Hindlimb muscle (tissue), 1 donor: ENCODE measurements around the gene PPP1R16B. TPM values are rescaled to one million over a fixed set of nuclear protein-coding genes. Genes with fewer than 3 reads are reported as not detected.
"Not testable (repeated sequence)": the region's sequence is repeated elsewhere in the genome, so short reads cannot be mapped to it uniquely, and the experiment has no call there.

Source experiments
- DNase-seq: peaks from one replicate; pipeline ENCODE4 v3.0.0-alpha.2; 2013
- polyA plus RNA-seq: library from polyadenylated mRNA; unstranded; fragments of 120-200 nt; gene quantifications from one replicate; pipeline ENCODE4 v1.2.1, GENCODE V29; 2013; ENCODE audit not compliant: insufficient read length

Gene PPP1R16B
- polyA plus RNA-seq, 1 donor: 3.7 TPM

DNA sequence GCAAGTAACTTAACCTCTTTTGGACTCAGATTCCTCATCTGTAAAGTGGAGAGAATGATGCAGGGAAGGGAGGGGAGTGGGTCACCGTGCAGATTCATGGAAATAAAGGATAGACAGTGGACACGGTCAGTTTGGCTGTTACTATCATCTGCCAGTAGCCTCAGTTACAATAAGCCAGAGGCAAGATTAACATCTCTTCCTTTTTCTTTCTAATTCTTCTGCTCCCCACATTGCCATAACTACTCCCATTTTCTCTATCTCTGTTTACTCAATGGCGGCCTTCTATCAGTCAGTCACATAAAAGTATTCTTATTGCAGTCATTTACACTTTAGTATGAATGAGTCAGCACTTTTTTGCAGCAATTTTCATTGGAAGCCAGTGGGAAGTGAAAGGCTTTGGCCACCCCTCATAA is 49.2 kb downstream of the PPP1R16B start:
- no peak for DNase-seq

DNA sequence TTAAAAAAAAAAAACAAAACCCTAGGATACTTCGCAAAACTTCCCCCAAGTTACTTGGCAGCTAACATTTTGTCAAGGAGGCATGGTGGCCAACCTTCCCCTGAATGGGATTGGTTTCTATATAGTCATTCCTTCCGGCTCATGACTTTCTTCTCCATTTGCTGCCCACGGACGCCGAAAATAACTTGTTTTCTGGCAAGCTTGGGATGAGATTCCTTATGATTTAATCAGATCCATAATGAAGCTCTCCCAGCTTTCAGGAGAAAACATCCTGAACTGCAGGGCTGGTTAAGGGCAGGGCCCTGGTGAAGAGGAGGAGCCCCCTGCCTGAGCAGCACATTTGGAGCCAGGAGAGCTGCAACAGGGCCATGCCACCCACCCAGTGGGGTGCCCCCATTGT is 49.9 kb downstream of the PPP1R16B start:
- DNase-seq: no peak

DNA sequence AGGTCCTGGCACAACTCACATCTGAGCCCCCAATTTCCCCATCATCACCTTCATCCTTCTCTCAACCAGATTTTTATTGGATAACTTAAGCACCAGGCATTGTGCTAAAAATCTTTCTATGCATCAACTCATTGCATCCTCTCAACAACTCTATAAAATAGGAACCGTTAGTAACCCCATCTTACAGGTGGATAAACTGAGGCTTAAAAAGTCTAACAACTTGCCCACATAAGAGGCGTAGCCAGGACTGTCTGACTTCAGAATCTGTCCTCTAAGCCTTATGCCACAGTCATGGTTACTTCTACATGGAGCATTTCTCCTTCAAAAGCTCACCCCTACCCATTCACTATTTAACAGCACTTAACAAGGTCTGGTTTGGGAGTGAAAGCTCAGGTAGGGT is 51.1 kb downstream of the PPP1R16B start:
- DNase-seq: no peak

DNA sequence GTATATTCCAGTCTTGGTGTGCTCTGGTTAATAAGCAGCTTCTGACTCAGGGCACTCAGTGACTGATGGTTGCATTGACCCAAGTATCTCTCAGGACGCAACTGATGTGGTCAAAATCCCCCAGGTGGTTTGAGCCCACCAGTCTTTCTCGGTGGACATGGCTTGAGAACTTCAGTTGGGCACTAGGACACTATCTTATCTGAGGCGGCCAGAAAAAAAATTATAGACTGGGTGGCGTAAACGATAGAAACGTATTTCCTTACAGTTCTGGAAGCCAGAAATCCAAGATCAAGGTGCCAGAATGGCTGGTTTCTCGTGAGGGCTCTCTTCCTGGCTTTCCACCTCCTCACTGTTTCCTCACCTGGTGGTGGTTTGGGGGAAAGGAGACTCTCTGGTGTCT is 52.2 kb downstream of the PPP1R16B start:
- DNase-seq: no peak

DNA sequence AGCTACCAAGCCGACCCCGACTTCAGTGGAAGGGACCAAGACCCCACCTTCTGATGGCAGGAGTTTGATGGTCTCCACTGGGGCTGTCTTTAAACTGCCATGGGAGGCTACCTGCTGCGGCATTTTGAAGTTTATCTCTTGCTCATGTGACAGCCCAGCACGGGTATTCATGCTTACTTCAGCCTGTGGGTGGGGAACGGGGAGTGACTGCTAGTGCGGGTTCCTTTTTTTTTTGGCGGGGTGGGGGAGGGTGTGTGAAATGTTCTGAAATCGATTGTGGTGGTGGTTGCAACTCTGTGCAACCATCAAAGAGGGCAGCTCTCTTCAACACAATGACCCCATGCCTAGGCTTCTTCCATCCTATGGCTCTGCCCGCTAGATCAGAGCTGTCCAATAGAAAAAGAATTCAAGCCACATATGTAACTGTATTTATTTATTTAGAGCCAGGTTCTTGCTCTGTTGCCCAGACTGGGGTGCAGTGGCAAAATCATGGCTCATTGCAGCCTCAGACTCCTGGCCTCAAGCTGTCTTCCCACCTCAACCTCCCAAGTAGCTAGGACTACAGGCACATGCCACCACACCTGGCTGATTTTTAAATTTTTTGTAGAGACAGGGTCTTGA is 53.7 kb downstream of the PPP1R16B start:
- DNase-seq: no peak

DNA sequence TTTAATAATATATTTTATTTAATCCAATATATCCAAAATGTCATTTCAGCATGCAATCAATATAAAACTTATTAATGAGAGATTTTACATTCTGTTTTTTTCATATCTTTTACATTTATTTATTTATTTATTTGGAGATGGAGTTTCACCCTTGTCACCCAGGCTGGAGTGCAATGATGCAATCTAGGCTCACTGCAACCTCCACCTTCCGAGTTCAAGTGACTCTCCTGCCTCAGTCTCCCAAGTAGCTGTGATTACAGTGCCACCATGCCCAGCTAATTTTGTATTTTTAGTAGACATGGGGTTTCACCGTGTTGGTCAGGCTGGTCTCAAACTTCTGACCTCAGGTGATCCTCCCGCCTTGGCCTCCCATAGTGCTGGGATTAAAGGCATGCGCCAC is 54.4 kb downstream of the PPP1R16B start:
- not testable (repeated sequence) for DNase-seq

DNA sequence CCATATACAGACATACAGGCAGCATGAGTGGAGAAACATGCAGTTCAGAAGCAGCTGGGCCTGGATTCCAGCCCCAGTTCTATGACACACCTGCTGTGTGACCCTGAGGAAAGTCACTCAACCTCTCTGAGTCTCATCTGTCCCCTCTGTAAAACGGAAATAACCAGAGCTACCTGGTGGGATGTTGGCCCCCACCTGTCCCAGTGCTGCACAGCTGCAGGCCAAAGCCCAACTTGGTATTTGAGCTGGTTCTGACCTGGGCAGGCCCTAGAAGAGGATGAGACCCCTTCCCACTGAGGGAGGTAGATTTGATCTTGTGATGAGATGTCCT is 55.5 kb downstream of the PPP1R16B start:
- no peak for DNase-seq

DNA sequence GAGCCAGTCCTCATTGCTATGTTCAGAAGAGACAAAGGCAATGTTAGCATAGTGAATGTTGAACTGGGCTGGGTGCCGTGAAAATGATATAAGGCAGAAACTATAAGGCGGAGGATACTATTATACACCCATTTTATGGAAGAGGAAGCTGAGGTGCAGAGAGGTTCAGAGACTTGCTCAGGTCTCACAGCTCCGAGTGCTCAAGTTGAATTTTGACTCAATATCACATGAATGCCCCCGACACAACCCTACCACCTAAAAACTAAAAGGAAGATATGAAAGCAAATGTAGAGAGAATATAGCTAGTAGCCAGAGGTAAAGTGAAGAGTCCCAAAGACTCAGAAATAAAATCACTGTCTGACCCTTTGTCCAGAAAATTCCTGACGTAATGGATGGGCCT is 56.7 kb downstream of the PPP1R16B start:
- no peak for DNase-seq

DNA sequence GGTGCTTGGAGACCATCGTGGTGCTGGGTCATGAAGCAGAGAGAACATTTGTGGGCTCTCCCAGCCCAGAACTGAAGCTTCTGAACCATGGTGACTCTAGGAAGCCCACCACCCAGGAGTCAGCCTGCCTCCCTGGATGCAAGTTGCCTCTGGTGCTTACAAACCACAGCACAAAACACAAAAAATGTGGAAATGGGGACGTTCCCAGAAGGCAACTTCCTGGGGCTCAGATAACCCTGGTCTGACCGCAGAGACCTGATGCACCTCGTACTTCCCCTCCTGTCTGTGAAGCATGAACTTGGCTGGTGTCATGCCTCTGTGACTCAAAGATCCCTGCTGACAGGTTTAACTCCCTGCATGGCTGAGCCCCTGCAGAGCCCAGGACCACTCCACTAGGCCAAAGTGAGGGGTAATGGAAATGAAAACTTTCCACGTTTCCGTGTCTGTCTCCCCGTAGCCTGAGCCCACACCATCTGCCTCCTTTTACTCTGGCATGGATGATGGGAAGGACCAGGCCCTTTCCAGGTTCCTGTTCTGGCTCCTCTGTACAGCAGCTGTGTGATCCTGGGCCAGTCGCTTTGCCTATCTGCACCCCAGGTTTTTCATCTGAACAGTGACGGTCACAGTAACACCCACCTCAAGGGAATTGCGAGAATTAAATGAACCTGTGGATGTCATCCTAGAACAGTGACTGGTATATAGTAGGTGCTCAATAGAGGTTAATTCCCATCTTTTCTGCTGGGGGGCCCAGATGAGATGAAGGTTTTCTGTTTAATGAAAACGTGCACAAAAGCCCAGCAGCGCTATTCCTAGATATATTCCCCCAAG is 57.7 kb downstream of the PPP1R16B start:
- no peak for DNase-seq

DNA sequence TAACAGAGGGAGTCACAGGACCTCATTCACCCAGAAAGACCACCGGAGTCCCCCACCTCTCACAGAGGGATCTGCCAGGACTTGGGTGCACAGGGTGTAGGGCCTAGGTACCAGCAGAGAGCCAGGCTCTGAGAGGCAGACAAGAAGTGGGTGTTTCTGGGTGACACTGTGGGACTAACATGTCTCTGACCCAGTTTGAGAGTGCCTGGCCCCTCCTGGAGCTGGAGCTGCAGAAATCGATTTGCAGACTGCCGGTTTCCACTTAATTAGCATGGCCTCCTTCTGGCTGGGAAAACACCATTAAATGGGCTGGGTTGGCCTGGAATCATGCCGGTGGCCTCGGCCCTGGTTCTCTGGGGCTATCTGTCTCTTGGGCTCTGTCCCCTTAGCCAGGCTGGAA is 59.2 kb downstream of the PPP1R16B start:
- no peak for DNase-seq

DNA sequence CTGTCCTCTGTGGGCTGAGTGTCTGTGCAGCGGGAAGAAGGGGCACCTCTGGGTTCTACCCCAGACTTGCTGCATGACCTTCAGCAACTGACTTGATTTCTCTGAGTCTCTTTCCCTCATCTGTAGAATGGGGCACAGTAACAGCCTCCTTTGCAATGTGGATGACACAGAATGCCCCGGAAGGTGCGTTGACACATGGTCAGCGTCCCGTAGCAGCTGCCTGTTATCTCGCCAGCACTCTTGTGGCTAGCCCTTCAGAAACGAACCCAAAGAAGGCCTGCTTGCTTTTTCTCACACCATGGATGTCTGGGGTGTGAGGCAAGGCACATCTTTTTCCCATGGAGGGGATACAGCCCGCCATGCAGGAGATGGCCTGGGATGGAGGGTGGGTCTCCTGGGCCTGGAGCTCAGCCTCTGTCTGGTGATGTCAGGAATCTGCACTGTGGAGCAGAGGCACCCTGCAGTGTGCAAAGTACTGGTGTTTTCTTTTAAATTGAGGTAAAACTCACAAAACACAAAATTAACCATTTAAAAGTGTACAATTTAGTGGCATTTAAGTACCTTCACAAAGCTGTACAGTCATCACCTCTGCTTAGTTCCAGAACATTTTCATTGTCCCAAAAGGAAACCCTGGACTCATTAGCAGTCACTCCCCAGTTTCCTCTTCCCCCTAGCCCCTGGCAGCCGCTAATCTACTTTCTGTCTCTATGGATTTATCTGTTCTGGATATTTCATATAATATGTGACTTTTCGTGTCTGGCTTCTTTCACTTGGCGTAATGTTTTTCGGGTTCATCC is 61.0 kb downstream of the PPP1R16B start:
- DNase-seq: no peak

DNA sequence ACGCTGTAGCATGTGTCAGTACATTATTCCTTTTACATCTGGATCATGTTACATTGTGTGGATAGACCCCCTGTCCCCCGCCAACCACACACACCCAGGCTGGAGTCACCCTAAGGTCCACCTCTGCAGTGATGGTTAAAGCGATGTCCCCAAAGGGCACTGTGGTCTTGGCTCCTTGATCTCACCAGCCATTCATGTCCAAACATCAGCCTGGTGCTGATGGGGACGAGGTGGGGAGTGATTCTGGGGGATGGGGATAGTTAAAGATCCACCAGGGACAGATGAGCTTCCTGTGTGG is 61.5 kb downstream of the PPP1R16B start:
- no peak for DNase-seq

DNA sequence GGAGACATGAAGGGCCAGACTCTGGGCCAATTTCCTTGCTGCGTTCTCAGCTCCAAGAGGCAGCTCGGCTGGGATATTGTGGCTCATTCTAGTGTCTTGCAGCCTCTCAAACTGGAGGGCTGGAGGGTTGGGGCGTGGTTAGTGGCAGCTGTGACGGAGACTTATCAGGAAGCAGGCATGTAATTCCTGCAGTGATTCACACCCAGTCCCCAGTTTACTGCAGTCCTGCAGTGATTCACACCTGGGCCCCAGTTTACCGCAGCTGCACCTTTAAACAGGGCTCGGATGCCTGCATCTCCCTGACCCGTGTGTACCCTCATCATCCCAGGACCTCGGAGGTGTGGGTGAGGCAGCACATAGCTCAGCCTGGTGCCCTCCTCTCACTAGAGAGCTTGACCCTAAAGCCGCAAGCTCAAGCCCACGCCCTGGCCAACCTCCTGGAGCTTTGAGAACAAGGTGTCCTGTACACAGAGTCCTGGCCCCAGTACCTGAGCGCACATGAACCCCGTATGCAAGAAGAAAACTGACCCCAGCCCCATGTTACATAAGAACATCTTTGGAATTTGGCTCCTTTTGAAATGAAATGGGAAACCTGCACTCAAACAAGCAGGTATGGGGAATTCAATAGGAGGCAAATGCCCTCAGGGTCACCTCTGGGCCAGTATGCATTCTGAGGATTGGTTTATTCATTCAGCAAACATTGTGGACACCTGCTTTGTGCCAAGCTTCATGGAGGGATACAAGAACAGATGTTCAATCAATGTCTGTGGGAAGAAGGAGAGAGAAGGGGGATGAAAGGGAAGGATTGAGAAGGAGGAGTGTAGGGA is 65.4 kb downstream of the PPP1R16B start:
- DNase-seq: no peak

DNA sequence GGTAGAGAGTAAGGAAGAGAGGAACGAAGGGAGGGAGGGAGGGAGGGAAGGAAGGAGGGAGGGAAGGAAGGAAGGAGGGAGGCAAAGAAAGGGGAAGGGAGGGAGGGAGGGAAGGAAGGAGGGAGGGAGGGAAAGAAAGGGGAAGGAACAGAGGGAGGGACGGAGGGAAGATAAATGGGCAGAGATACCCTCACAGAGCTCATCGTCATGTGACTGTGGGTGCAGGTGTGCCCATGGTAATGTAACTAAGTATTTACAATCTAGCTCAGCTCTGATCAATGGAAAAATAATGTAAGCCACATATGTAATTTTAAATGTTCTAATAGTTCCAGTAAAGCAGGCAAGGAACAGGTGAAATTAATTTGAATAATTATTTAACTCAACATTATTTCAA is 66.1 kb downstream of the PPP1R16B start:
- DNase-seq: no peak

DNA sequence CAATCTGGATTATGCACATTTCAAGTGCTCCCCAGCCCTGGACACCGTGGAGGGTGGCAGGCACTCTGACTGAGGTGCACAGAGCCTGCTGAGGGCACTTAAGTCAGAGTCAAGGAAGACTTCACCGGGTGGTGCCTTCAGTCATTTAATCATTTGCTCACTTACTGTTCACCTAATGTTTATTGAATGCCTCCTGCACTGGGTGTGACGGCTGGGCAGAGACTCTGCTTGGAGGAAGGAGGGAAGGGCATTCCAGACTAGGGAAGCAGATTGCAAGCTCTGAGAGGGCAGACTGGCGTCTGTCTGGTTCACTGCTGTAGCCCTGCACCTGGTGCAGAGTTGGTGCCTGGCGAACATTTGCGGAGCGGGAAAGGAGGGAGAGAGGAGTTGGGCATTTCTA is 66.5 kb downstream of the PPP1R16B start:
- no peak for DNase-seq

DNA sequence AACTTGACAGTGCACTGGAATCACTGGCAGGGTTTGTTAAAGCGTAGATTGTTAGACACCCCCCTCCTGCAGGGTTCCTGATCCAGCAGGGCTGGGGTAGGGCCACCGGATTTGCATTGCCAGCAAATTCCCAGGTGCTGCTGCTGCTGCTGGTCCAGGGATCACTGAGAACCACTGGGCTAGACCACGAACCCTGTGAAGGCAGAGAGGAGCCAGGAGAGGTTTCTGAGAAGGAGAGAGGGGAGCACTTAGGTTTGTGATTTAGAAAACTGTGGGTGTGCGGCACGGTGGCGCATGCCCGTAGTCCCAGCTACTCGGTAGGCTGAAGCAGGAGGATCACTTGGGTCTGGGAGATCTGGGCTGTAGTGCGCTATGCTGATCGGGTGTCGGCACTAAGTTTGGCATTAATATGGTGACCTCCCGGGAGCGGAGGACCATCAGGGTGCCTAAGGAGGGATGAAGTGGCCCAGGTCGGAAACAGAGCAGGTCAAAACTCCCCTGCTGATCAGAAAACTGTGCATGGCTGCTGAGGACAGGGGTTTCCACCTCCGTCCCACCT is 67.1 kb downstream of the PPP1R16B start:
- DNase-seq: no peak

DNA sequence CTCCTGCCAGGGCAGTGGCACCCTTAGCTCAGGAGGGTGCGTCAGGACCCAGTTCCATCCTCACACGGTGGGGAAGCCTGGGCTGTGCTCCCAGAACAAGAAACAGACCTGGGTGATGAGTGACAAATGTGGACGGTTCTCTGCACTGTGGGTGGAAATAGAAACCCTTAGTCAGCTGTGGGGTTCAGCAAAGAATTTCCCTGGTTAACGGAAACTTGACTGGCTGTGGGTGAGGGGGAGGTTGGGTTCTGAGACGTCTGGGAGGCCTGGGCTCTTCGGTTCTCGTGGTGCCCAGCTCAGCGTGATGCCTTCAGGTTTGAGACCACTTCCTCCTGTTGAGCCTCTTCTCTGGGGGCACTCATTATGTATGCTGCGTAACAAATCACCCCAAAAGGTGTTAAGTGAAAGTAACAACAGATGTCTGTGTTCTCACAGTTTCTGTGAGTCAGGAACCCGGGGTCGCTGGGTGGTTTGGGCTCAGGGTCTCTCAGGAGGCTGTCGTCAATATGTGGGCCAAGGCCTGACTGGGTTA is 67.6 kb downstream of the PPP1R16B start:
- DNase-seq: no peak

DNA sequence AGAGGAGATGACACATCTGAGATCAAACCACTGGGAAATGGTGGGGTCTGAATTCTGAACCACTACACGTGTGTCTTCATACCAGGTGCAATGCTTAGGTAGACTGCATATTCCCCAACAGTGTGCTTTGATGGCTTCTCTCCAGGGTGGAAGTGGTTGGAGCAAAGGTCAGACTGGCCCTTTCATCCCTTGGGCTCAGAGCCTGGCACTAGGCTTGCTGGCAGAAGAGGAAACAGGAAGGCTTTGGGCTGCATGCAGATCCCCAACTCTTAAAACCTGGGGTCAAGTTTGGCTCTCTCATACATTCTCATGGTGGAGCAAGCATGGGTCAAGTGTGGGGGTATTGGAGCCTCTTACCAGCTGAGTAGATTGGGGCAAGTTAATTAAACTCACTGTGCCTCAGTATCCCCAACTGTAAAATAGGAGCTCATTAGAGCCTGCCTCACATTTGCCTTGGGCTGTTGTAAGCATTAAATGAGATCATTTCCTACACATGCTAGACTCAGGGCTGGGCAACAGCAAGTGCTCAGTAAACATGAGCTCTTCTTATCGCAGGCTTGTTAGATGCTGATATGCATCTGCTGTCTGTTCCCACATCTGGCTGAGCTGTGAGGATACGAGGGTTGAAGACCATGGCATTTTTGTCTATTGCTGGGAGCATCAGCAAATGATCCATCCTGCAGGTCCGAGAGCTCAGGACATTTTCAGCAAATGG is 69.1 kb downstream of the PPP1R16B start:
- no peak for DNase-seq

DNA sequence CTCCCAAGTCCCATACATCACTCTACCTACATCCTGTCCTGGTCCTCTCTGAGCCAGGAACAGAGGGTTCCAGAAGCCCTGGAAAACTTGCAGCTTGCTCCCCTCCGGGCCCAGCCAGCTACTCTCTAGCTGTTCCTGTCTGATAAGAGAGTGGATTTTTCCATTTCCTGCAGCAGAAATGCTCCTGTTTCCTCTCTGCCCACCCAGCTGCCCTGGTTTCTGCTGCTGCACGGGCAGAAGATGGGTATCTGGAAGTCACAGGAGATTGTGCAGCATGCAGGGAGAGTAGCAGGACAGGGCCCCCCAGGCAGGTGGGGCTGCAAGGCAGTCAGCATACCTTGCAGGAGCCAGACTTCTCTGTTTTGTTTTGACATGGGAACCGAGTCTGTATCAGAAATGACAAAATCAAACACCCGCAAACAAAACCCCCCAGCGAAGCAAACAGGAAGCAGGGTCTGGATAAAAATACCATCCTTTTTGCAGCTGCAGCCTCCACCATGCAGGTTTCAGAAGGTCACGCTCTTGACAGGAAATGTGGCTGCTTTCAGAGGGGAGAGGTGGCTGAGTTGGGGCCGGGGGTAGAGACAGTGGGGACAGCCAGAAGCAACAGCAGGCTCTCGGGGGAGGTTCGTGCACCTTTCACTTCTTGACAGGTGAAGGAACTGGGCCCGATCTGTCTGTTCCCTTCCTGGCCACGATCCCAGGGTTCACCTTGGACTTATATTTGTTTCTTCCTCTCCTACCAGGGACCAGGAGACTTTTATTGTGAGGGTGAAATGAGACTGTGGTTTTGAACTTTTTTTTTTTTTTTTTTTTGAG is 69.9 kb downstream of the PPP1R16B start:
- no peak for DNase-seq

DNA sequence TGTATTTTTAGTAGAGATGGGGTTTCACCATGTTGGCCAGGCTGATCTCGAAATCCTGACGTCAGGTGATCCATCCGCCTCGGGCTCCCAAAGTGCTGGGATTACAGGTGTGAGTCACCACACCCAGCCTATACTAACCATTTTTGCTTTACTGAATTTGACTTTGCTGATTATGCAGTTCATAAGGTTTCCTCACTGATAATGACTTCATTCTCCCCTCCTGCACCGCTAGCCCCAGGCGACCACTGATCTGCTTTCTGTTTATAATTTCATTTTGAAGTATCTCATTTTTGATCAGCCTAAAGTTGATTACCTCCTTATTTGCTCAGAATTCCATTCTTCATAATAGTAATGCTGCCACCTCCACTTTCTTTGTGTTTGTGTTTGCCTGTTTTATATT is 72.0 kb downstream of the PPP1R16B start:
- DNase-seq: no peak

DNA sequence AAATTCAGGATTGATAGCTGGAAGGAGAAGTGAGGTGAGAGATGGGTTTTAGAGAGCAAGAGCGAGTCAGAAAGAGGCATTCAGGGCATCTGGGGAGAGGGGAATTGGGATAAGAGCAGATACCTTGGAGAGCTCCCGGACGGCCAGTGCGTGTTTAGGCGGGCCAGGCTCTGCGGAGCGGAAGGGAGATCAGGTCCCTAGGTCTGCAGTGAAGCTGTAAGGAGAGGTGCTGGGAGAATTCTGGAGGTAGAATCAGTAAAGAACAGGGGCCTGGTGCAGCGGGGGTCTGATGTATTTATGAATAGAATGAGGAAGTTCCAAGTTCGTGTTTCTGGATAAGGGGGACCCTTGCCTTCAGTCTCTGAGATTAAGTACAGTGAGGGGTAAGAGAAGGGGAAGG is 73.4 kb downstream of the PPP1R16B start:
- DNase-seq: peak; percentile 26
